HG03139 (cell line): ENCODE data around the gene ADGRV1.
"Not testable (repeated sequence)": the region's sequence is repeated elsewhere in the genome, so short reads cannot be mapped to it uniquely, and the experiment has no call there.

Experiments used
- ATAC-seq: cut with Tn5 transposase; IDR thresholded peaks from one replicate; pipeline ENCODE4 v1.9.1; 2021; ENCODE audit not compliant: unreplicated experiment

The ADGRV1 gene

GRCh38 chr5:90549223-90549622 is 9.4 kb upstream of the ADGRV1 start:
- no peak for ATAC-seq

- ATAC-seq, result no peak
These were observed 8.8 kb upstream of the ADGRV1 start for GRCh38 chr5:90549729-90550275.

GRCh38 chr5:90550963-90551362 is 7.6 kb upstream of the ADGRV1 start:
- ATAC-seq, result no peak

DNA sequence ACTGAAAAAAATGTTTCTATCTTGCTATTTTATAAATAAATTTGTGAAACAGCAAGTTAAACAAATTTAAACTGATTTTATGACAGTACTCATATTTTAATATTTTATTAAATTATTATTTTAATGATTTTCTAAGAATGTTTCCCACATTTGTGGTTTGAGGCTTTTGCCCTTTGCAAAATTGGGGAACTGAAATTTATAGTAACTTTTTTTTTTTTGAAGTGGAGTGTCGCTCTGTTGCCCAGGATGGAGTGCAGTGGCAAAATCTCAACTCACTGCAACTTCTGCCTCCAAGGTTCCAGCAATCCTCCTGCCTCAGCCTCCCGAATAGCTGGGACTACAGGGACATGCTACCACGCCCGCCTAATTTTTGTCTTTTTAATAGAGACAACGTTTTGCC is 7.2 kb upstream of the ADGRV1 start:
- ATAC-seq, result no peak

- ATAC-seq, result no peak
These were observed 4.9 kb upstream of the ADGRV1 start for GRCh38 chr5:90553711-90554110.

GRCh38 chr5:90554358-90555006 is 4.1 kb upstream of the ADGRV1 start:
- no peak for ATAC-seq

DNA sequence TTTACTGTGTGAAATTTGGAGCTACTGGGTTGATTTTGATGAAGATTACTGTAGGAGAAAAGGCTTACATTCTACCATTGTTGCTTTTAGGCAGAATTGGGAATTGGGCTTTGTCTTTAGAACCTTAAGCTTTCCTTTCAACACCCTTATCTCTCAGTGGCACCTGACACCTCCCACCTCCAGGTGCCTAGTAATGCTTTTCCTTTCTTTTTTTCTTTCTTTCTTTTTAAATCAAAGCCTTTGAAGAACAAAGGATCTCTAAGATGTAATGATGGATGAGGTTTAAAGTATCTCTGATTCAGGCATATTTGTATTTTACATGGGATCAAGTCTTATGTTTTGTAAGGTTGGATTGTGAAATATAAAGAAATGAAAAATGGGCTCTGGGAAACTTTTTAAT is 2.9 kb upstream of the ADGRV1 start:
- no peak for ATAC-seq

DNA sequence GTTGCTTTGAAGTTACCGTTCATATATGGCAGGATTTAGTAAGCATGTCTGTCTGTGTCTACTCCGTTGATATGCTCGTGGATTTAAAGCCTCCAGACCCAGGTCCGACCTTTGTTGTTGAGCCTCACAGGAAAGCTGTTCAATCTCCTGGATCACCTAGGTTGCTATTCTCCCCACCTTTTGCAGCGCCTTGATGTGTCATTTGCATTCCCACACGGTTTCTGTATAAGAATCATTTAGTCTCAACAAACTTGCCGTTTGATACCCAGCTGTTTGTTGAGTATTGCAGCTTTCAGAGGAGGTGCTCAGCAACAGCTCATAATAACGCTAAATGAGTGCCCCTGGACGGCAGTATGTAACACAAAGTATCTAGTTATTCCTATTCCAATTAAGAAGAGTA is 1.2 kb upstream of the ADGRV1 start:
- no peak for ATAC-seq

GRCh38 chr5:90557871-90558270 is 726 bp upstream of the ADGRV1 start:
- no peak for ATAC-seq

DNA sequence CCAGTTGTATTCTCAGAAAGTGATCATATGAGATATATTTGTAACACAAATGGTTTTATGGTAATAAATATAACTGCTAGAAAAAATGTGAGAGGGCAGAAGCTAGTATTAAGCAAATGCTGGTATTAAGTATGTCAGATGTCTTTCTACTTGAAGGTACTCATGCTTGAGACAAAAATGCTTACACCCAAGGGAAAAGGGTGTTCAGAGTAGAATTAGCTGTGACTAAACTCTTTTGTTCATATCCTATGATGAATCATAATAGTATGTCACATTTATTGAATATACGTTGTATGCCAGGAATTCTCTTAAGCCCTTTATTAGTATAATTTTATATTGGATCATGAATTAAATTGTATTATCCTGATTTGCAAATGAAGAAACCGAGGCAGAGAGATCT is 2.2 kb downstream of the ADGRV1 start:
- ATAC-seq, result no peak

DNA sequence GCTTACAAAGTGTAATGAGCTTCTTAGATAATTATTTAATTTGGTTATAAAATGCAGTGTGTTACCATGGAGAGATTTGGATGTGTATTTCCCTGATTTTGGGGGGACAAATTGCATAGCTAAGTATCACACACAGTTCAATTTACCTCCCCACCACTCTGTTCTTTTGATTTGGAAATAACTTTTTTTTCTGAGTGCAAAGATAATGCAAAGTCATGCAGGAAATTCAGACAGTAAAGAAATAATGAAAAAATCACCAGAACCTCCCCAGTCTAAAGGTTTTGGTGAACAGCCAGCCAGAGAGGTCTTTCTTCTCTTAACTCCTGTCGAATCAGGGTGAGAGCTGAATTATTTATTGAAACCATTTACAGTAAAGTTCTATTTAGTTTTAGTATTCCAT is 3.2 kb downstream of the ADGRV1 start:
- ATAC-seq, result no peak

- no peak for ATAC-seq
These were observed 3.7 kb downstream of the ADGRV1 start for GRCh38 chr5:90562341-90562740.

DNA sequence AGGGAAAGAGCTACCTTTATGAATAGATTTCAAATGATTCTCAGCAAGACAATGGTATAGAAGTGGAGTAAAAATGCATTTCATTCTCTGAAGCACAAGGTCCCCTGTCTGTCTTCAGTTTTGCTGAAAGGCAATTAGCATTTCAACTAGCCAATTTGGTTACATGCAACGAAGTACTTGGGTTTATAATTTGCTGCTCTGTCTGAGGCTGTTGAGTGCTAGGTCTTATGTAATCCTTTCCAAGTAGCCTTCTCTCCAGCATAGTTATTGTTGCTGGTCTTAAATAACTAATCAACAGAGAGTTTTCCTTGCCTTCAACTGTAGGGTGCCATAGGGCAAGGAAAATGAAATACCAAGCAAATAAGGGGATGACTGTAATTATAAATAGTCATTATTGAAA is 4.5 kb downstream of the ADGRV1 start:
- no peak for ATAC-seq

- ATAC-seq, result no peak
These were observed 6.9 kb downstream of the ADGRV1 start for GRCh38 chr5:90565491-90565890.

DNA sequence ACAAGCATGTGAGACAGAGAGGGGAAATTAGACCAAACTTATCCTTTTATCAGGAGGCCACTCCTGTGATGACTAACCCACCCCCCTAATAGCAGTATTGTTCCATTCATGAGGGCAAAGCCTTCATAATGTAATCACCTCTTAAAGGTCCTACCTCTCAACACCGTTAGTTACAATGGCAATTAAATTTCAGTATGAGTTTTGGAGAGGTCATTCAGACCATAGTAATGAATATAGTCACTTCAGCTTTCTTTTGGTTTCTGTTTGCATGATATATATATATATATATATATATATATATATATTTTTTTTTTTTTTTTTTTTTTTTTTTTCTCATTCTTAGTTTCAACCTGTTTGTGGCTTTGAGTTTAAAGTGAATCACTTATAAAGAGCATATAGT is 10.5 kb downstream of the ADGRV1 start:
- no peak for ATAC-seq

DNA sequence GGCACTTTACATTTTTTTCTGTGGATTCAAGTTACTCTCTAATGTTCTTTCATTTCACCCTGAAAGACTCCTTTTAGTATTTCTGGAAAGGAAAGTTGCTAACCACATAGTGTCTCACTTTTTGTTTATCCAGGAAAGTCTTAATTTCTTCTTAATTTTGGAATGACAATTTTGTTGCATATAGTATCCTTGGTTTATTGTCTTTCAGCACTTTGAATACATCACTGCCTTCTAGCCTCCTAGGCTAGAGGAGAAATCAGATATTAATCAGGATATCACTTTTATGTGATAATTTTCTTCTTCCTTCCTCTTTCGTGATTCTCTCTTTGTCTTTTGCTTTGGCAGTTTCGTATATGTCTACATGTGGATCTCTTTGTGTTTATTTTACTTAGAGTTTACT is 11.4 kb downstream of the ADGRV1 start:
- no peak for ATAC-seq

DNA sequence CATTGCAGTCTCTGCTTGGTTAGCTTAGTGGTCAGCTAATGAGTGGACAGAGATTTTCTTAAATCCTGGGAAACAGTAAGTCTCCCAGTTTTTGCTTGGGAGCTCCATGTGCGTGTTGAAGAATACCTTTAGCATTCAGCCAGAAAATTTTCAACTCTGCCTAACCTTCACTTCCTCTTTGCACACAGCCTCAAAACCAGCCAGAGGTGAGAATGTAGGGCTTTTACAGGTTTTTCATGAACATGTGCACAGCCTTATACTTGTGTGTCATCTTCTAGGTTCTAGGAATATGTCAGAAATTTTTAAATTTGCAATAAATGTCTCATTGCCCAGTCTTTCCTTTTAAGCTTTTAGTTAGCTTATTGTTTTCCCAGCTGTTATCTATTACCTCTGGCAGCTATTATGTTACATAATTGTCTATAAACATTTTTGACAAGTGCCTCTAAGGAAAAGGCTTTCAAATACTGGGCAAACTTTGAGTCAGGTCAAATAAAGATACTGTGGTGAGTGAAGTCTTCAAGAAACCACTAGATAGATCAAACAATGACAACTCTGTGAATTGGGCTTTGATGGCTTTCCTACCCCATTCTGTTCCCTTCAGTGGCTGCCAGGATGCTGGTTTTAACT is 12.7 kb downstream of the ADGRV1 start:
- ATAC-seq, result no peak

DNA sequence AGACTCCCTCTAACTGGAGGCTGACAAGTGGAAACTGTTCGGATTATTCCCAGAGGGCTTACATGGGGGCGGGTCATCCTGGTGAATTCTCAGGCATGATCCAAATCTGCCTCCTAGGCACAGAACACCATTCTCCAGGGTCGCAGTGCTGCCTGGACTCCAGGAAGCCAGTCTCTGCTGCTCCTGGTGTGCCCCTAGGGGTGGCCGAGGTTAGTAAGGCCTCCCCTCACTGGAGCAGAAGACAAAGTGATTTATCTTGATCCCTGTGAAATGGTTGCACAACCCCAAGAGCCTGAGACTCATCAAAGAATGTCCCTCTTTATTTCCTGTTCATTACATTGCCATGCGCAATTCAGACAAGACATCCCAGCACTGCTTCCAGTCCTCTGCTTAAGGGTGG is 17.1 kb downstream of the ADGRV1 start:
- no peak for ATAC-seq

DNA sequence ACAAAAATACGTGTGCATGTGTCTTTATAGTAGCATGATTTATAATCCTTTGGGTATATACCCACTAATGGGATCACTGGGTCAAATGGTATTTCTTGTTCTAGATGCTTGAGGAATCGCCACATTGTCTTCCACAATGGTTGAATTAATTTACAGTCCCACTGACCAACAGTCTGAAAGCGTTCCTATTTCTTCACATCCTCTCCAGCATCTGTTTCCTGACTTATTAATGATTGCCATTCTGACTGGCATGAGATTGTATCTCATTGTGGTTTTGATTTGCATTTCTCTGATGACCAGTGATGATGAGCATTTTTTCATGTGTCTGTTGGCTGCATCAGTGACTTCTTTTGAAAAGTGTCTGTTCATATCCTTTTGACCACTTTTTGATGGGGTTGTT is 18.0 kb downstream of the ADGRV1 start:
- not testable (repeated sequence) for ATAC-seq

GRCh38 chr5:90579905-90580304 is 21.3 kb downstream of the ADGRV1 start:
- not testable (repeated sequence) for ATAC-seq

DNA sequence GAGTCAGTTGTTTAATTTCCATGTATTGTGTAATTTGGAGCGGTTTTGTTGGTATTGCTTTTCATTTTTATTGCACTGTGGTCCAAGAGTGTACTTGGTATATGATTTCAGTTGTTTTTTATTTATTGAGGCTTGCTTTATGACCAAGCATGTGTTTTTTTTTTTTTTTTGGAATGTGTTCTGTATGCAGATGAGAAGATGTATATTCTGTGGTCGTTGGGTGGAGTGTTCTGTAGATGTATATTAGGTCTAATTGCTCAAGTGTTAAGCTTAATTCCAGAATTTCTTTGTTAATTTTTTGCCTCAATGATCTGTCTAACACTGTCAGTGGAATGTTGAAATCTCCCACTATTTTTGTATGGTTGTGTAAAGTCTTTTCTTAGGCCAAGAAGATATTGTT is 23.4 kb downstream of the ADGRV1 start:
- ATAC-seq, result no peak

DNA sequence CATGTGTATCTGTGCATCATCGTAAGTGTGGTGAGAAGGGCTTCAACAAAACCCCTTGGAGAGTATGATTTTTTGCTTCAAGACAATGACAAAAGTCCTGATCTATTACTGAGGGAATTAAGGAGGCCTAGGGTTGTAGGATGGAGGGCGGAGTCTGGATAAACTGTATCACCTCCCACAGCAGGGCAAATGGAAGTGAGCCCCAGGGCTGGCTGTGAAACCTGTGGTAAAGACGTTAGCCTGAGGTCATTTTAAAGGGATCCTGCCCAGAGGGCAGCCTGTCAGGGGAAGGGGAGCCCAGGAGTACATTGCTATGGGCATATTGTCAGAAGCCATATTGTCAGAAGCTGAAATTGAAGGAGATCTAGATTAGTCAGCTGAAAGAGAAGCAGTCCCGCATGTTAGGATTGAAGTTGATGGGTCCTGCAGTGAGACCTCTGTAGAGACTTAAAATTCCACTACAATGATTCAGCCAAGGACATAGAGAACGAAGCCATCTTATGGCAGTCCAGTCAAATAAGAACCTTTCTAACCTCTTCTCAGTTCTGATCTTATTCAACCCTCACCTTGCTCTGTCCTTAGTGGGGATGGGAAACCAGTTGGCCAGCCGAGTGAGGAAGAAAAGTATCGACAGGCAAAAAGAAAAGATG is 26.9 kb downstream of the ADGRV1 start:
- no peak for ATAC-seq
